Neural cell (in vitro differentiated cells): ENCODE results near the gene MIEN1.

ENCODE experiments used
- EP300 ChIP-seq: fragments of 450-650 bp; conservative IDR thresholded peaks from 2 replicates; pipeline ENCODE4 v1.6.1; 2014; ENCODE audit warnings: antibody characterized with exemption, mild to moderate bottlenecking, moderate library complexity; ENCODE audit not compliant: poor library complexity, severe bottlenecking
- EZH2 ChIP-seq: fragments of 200-600, 300-800 bp; shearing (Covaris generic), sonication (generic); IDR thresholded peaks from 2 replicates; pipeline ENCODE4 v1.6.1; 2014; ENCODE audit warnings: antibody characterized with exemption, low read length, borderline replicate concordance, mild to moderate bottlenecking; ENCODE audit not compliant: insufficient read depth, poor library complexity, severe bottlenecking
- POLR2AphosphoS5 ChIP-seq: IDR thresholded peaks from 2 replicates; pipeline ENCODE4 v1.6.1; 2012
- TF ChIP-seq, protein P1 (sequence below): fragments of 450-650 bp; IDR thresholded peaks from 2 replicates; pipeline ENCODE4 v1.5.1; 2014; ENCODE audit warnings: antibody characterized with exemption, mild to moderate bottlenecking, moderate library complexity; ENCODE audit not compliant: poor library complexity, severe bottlenecking

GRCh38 chr17:39751637-39752036 lies 21.3 kb upstream of the MIEN1 start:
- TF ChIP-seq, protein P1, sequence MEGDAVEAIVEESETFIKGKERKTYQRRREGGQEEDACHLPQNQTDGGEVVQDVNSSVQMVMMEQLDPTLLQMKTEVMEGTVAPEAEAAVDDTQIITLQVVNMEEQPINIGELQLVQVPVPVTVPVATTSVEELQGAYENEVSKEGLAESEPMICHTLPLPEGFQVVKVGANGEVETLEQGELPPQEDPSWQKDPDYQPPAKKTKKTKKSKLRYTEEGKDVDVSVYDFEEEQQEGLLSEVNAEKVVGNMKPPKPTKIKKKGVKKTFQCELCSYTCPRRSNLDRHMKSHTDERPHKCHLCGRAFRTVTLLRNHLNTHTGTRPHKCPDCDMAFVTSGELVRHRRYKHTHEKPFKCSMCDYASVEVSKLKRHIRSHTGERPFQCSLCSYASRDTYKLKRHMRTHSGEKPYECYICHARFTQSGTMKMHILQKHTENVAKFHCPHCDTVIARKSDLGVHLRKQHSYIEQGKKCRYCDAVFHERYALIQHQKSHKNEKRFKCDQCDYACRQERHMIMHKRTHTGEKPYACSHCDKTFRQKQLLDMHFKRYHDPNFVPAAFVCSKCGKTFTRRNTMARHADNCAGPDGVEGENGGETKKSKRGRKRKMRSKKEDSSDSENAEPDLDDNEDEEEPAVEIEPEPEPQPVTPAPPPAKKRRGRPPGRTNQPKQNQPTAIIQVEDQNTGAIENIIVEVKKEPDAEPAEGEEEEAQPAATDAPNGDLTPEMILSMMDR, result no peak
- no peak for TF ChIP-seq POLR2AphosphoS5
- TF ChIP-seq EZH2, result no peak
- TF ChIP-seq EP300, result no peak
